K562 (cell line): ENCODE results near the gene NOL4L. TPM values are rescaled to one million over a fixed set of nuclear protein-coding genes. Genes with fewer than 3 reads are reported as not detected.
A peak's percentile ranks its signal among the peaks of the same experiment; 100 is the strongest.

ENCODE experiments used
- ARID1B ChIP-seq: fragments of 450-650 bp; IDR thresholded peaks from 2 replicates; pipeline ENCODE4 v1.6.1; 2016; ENCODE audit warnings: antibody characterized with exemption, mild to moderate bottlenecking, inconsistent platforms
- BDP1 ChIP-seq: IDR thresholded peaks from 3 replicates; pipeline ENCODE4 v1.6.1; 2011; ENCODE audit not compliant: insufficient read length, insufficient read depth
- E2F1 ChIP-seq: sonication (generic); formaldehyde crosslinking; IDR thresholded peaks from 2 replicates; pipeline ENCODE4 v1.8.1; 2023; ENCODE audit warnings: mild to moderate bottlenecking, missing genetic modification reagents, moderate library complexity
- EZH2 ChIP-seq: IDR thresholded peaks from 2 replicates; pipeline ENCODE4 v1.6.1; 2012; ENCODE audit warnings: low read depth, mild to moderate bottlenecking, inconsistent platforms, low read length, borderline replicate concordance
- FOXA3 ChIP-seq, 2 experiments: fragments of 450-650 bp in 1 of 2; sonication (generic) in 1 of 2; formaldehyde crosslinking; IDR thresholded peaks in 1 of 2; conservative IDR thresholded peaks in 1 of 2; 2 replicates each; pipeline versions ENCODE4 v1.4.0 to v1.8.0; 2020 to 2022; ENCODE audit warnings: mild to moderate bottlenecking in 2 of 2, missing genetic modification reagents in 1 of 2
- FOXK2 ChIP-seq, 2 experiments: fragments of 450-650 bp; IDR thresholded peaks in 1 of 2; conservative IDR thresholded peaks in 1 of 2; 2 replicates each; pipeline ENCODE4 v1.6.1; 2016; ENCODE audit warnings: low read depth in 2 of 2, mild to moderate bottlenecking in 1 of 2
- GATA2 ChIP-seq: sonication (generic); formaldehyde crosslinking; IDR thresholded peaks from 2 replicates; pipeline ENCODE4 v1.4.0; 2020; ENCODE audit warnings: mild to moderate bottlenecking, missing genetic modification reagents
- HDAC1 ChIP-seq, 2 experiments: fragments of 450-650 bp; IDR thresholded peaks; 2 replicates each; pipeline ENCODE4 v1.6.1; 2016 to 2017; ENCODE audit warnings: inconsistent platforms in 1 of 2, mild to moderate bottlenecking in 1 of 2, moderate library complexity in 1 of 2
- HMBOX1 ChIP-seq: sonication (generic); IDR thresholded peaks from 2 replicates; pipeline ENCODE4 v1.6.1; 2016
- JUND ChIP-seq, 2 experiments: IDR thresholded peaks; 2 replicates in 1 of 2; 3 replicates in 1 of 2; pipeline ENCODE4 v1.6.1; 2011; ENCODE audit warnings: borderline replicate concordance in 2 of 2, low read depth in 2 of 2, low read length in 2 of 2, improper control_type of control experiment in 1 of 2, missing biosample characterization in 1 of 2, missing genetic modification characterization in 1 of 2, missing genetic modification reagents in 1 of 2
- KDM1A ChIP-seq, 2 experiments: fragments of 450-650 bp; IDR thresholded peaks; 2 replicates each; pipeline ENCODE4 v1.6.1; 2016; ENCODE audit warnings: mild to moderate bottlenecking in 2 of 2
- KDM2B ChIP-seq: fragments of 250-450 bp; sonication (Bioruptor Pico); IDR thresholded peaks from 2 replicates; pipeline ENCODE4 v1.8.0; 2021; ENCODE audit warnings: mild to moderate bottlenecking, moderate library complexity
- KLF6 ChIP-seq: fragments of 250-450 bp; sonication (Bioruptor Pico); IDR thresholded peaks from 2 replicates; pipeline ENCODE4 v1.4.0; 2020; ENCODE audit warnings: mild to moderate bottlenecking, moderate library complexity, borderline replicate concordance
- MCM5 ChIP-seq: fragments of 450-650 bp; IDR thresholded peaks from 2 replicates; pipeline ENCODE4 v1.6.1; 2016; ENCODE audit warnings: low read depth
- MEIS2 ChIP-seq: fragments of 450-650 bp; IDR thresholded peaks from 2 replicates; pipeline ENCODE4 v1.6.1; 2014; ENCODE audit warnings: mild to moderate bottlenecking; ENCODE audit not compliant: partially characterized antibody
- MTA2 ChIP-seq: fragments of 450-650 bp; IDR thresholded peaks from 2 replicates; pipeline ENCODE4 v1.6.1; 2016; ENCODE audit warnings: low read depth
- NRF1 ChIP-seq, 2 experiments: fragments of 450-650 bp; IDR thresholded peaks in 1 of 2; conservative IDR thresholded peaks in 1 of 2; 2 replicates each; pipeline ENCODE4 v1.6.1; 2014; ENCODE audit warnings: mild to moderate bottlenecking in 2 of 2
- PHF8 ChIP-seq: fragments of 200-600 bp; sonication (generic); IDR thresholded peaks from 2 replicates; pipeline ENCODE4 v1.6.1; 2012; ENCODE audit warnings: mixed run types, mild to moderate bottlenecking, inconsistent platforms, low read length, moderate library complexity, borderline replicate concordance
- POLR2AphosphoS2 ChIP-seq: IDR thresholded peaks from 2 replicates; pipeline ENCODE4 v1.6.1; 2012; ENCODE audit warnings: low read length, improper control_type of control experiment
- RCOR1 ChIP-seq, 2 experiments: IDR thresholded peaks; 2 replicates each; pipeline ENCODE4 v1.6.1; 2012; ENCODE audit warnings: low read depth in 2 of 2, low read length in 2 of 2, borderline replicate concordance in 1 of 2, improper control_type of control experiment in 1 of 2
- SNRNP70 ChIP-seq: fragments of 200-400 bp; formaldehyde crosslinking; optimal IDR thresholded peaks from 2 replicates; pipeline ENCODE3; 2017; ENCODE audit warnings: low read depth, low read length
- TRIM24 ChIP-seq, 2 experiments: fragments of 450-650 bp; IDR thresholded peaks; 2 replicates each; pipeline ENCODE4 v1.6.1; 2016
- WHSC1 ChIP-seq: IDR thresholded peaks from one replicate; pipeline ENCODE4 v1.6.1; 2012; ENCODE audit warnings: low read length, control low read depth, inconsistent platforms
- YBX1 ChIP-seq: fragments of 450-650 bp; IDR thresholded peaks from 2 replicates; pipeline ENCODE4 v1.7.1; 2016; ENCODE audit warnings: mild to moderate bottlenecking
- ZNF121 ChIP-seq: sonication (generic); formaldehyde crosslinking; conservative IDR thresholded peaks from 2 replicates; pipeline ENCODE4 v1.8.0; 2022; ENCODE audit warnings: missing genetic modification reagents
- ZNF165 ChIP-seq: fragments of 250-450 bp; sonication (Bioruptor Pico); IDR thresholded peaks from 2 replicates; pipeline ENCODE4 v1.4.0; 2020; ENCODE audit warnings: borderline replicate concordance
- ZNF277 ChIP-seq: fragments of 250-450 bp; sonication (Bioruptor Pico); IDR thresholded peaks from 2 replicates; pipeline ENCODE4 v1.8.0; 2022; ENCODE audit warnings: inconsistent platforms, mild to moderate bottlenecking, moderate library complexity, borderline replicate concordance
- ZNF445 ChIP-seq: fragments of 250-450 bp; sonication (Bioruptor Pico); IDR thresholded peaks from 2 replicates; pipeline ENCODE4 v1.4.0; 2020; ENCODE audit warnings: low read depth, mild to moderate bottlenecking, moderate library complexity
- ZNF583 ChIP-seq: fragments of 250-450 bp; sonication (Bioruptor Pico); IDR thresholded peaks from 2 replicates; pipeline ENCODE4 v1.4.0; 2020
- polyA plus RNA-seq, 8 experiments: library from polyadenylated mRNA; depleted of rRNA in 4 of 8; stranded (reverse) in 5 of 8; unstranded in 3 of 8; fragments of >200 nt; fragmentation: Nextera tagmentation in 2 of 8; fragmentation: Illumina TruSeq in 1 of 8; extraction: Ambion mirVana in 2 of 8; extraction: Trizol in 1 of 8; gene quantifications; 2 replicates each; pipeline versions ENCODE4 v1.2.1 to v1.2.3, GENCODE V29; 2011 to 2014; ENCODE audit warnings: inconsistent platforms in 1 of 8, missing spikeins in 1 of 8
- total RNA-seq, 7 experiments: library from RNA; depleted of rRNA in 6 of 7; stranded (reverse); fragments of >200 nt in 6 of 7; fragmentation: Illumina TruSeq in 2 of 7; extraction: Trizol in 2 of 7; gene quantifications; 2 replicates each; pipeline versions ENCODE4 v1.2.1 to v1.2.3, GENCODE V29; 2011 to 2021; ENCODE audit warnings: low replicate concordance in 1 of 7

The NOL4L gene
- total and polyA plus RNA-seq, 9 of the 15 experiments (the other 6 are each of a cell fraction or from before 2014, with no cell fraction given), result 5.1 to 36.2 (median 13.6) TPM

- TF ChIP-seq HMBOX1 (peak; percentile 89), MTA2 (no peak; the same call in 1 of the 2 replicates), POLR2AphosphoS2 (no peak), ZNF277 (CRISPR knock-in tag) (no peak), EZH2 (no peak), ZNF121 (CRISPR knock-in tag) (no peak), ZNF445 (CRISPR knock-in tag) (no peak), MCM5 (no peak), JUND (IDR thresholded peaks at IDR 0.05; ENCODE audit: borderline replicate concordance, low read depth, low read length) (peak; percentile 60; the same call in 1 of the 2 replicates), JUND (tag; IDR thresholded peaks at IDR 0.05; ENCODE audit: borderline replicate concordance, low read depth, low read length) (no peak), MEIS2 (peak; percentile 7), ARID1B (peak; percentile 75), PHF8 (no peak), SNRNP70 (no peak), NRF1 (conservative IDR thresholded peaks at IDR 0.05 in 1 of 2, IDR thresholded peaks at IDR 0.05 in 1 of 2) (no peak), E2F1 (CRISPR knock-in tag) (no peak), HDAC1 (IDR thresholded peaks at IDR 0.05) (0 out of 4 replicates have a peak, but pooled peaks of 1 of the 2 experiments have one; percentile 18), FOXA3 (CRISPR knock-in tag; conservative IDR thresholded peaks at IDR 0.05 in 1 of 2, IDR thresholded peaks at IDR 0.05 in 1 of 2) (no peak), GATA2 (CRISPR knock-in tag) (0 out of 2 replicates have a peak, but pooled peaks have one; percentile 11), FOXK2 (conservative IDR thresholded peaks at IDR 0.05 in 1 of 2, IDR thresholded peaks at IDR 0.05 in 1 of 2; ENCODE audit: low read depth in 2 of 2) (peak in 1 of 2 experiments; percentile 71; a peak in 3 of 4 replicates), WHSC1 (no peak), RCOR1 (IDR thresholded peaks at IDR 0.05; ENCODE audit: borderline replicate concordance in 1 of 2, low read depth in 2 of 2, low read length in 2 of 2) (peak in 1 of 2 experiments; percentile 62; a peak in 1 of 4 replicates), KDM1A (IDR thresholded peaks at IDR 0.05) (no peak), TRIM24 (IDR thresholded peaks at IDR 0.05) (0 out of 4 replicates have a peak, but pooled peaks of 1 of the 2 experiments have one; percentile 37), ZNF583 (CRISPR knock-in tag) (no peak), KLF6 (CRISPR knock-in tag) (no peak), ZNF165 (CRISPR knock-in tag) (no peak), BDP1 (no peak), YBX1 (no peak), KDM2B (no peak)
Observed at GRCh38 chr20:32404017-32404416, 181.1 kb downstream of the NOL4L start (continued).
